AG04449 (cell line): ENCODE results near the gene AP1M1.

ENCODE experiments used
- CTCF ChIA-PET: fragments of 350-600 bp; formaldehyde crosslinking; extraction: SDS; loops from one replicate; lab custom pipeline; 2021; ENCODE audit warnings: antibody characterized with exemption; lab: Yijun Ruan, JAX
- POLR2A ChIA-PET: fragments of 400-600, 350-600 bp; formaldehyde crosslinking; extraction: SDS; loops from one replicate; lab custom pipeline; 2020; ENCODE audit warnings: antibody characterized with exemption, inconsistent platforms; lab: Yijun Ruan, JAX
- DNase-seq: peaks from one replicate; pipeline ENCODE4 v3.0.0-alpha.2; 2010; ENCODE audit warnings: low read depth, low spot score
- H3K4me3 ChIP-seq: 2 replicates; pipeline ENCODE4 v1.5.1; 2011; ENCODE audit warnings: low read depth, mild to moderate bottlenecking, control low read depth, low read length
- TF ChIP-seq, protein P1 (sequence below): IDR thresholded peaks from one replicate; pipeline ENCODE4 v1.5.1; 2011; ENCODE audit warnings: mild to moderate bottlenecking, moderate library complexity, low read length, control low read depth, inconsistent platforms; ENCODE audit not compliant: insufficient read depth; ENCODE audit errors: missing control alignments

The AP1M1 gene

DNA sequence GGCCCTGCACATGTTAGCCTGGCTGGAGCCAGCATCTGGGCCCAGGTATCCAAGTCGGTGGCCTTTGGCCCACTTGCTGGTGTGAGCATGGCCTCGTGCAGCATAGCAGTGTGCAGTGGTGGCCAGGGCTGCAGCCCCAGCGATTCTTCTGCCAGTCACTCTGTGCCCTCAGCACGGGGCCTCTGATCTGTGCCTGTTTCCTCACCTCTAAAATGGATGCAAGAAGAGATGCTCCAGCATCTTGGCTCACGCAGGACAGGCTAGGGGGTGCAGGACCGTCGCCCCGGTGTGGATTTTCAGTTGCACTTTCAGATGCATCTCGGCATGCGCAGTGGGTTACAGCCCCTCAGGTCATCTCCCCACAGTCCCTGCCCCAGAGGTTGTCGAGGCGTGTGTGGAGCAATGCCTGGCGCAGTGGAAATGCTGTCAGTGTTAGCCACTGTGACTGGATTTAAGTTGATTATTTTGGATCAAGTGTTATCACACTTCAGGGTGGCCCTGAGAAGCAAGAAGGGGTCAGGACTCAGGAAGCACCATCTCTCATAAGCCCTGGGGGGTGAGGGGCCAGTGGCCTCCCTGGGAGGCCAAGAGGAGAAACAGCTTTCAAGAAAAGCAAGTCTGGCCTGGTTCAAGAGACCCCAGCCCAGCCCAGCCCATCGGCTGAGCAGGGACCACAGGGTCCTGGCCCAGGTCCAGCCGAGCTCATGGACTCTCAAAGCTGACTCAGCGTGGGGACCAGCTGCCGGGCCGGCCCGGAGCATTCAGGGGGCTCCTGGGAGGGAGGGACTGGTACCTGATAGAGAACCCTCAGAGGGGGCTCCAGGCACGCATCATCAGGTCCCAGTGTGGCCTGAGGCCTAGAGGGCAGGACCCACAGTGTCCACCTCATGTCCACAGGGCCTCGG, 27.8 kb downstream of the AP1M1 start:
- H3K4me3 ChIP-seq, result no peak overlapping the region
- DNase-seq, result no peak
- POLR2A ChIA-PET, result no interaction called here
- CTCF ChIA-PET, result interaction anchor here (0.6 to 2.4 kb wide), 2 partner anchors 10 to 22 kb away, joined by 3 to 6 read pairs; no protein-coding TSS in a partner anchor
- TF ChIP-seq, protein P1, sequence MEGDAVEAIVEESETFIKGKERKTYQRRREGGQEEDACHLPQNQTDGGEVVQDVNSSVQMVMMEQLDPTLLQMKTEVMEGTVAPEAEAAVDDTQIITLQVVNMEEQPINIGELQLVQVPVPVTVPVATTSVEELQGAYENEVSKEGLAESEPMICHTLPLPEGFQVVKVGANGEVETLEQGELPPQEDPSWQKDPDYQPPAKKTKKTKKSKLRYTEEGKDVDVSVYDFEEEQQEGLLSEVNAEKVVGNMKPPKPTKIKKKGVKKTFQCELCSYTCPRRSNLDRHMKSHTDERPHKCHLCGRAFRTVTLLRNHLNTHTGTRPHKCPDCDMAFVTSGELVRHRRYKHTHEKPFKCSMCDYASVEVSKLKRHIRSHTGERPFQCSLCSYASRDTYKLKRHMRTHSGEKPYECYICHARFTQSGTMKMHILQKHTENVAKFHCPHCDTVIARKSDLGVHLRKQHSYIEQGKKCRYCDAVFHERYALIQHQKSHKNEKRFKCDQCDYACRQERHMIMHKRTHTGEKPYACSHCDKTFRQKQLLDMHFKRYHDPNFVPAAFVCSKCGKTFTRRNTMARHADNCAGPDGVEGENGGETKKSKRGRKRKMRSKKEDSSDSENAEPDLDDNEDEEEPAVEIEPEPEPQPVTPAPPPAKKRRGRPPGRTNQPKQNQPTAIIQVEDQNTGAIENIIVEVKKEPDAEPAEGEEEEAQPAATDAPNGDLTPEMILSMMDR, result no peak

DNA sequence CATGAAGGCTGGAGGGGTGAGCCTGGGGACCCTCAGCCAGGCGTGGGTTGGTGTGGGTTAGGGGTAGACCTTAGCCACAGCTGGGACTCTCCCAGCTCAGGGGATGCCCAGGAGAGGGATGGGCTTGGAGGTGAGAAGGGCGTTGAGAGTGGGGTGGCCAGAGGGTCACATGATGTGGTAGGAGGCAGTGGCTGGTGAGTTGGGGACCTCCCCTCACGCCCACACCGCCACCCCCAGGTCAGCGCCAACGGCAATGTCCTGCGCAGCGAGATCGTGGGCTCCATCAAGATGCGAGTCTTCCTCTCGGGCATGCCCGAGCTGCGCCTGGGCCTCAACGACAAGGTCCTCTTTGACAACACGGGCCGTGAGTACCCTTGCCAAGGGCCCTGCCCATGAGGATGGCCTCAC, 28.5 kb downstream of the AP1M1 start:
- TF ChIP-seq, protein P1, result no peak
- no peak overlapping the region for H3K4me3 ChIP-seq
- ChIA-PET CTCF (interaction anchor here (0.6 to 2.4 kb wide), 2 partner anchors 10 to 21 kb away, joined by 3 to 6 read pairs; no protein-coding TSS in a partner anchor), POLR2A (no interaction called here)
- no peak for DNase-seq

DNA sequence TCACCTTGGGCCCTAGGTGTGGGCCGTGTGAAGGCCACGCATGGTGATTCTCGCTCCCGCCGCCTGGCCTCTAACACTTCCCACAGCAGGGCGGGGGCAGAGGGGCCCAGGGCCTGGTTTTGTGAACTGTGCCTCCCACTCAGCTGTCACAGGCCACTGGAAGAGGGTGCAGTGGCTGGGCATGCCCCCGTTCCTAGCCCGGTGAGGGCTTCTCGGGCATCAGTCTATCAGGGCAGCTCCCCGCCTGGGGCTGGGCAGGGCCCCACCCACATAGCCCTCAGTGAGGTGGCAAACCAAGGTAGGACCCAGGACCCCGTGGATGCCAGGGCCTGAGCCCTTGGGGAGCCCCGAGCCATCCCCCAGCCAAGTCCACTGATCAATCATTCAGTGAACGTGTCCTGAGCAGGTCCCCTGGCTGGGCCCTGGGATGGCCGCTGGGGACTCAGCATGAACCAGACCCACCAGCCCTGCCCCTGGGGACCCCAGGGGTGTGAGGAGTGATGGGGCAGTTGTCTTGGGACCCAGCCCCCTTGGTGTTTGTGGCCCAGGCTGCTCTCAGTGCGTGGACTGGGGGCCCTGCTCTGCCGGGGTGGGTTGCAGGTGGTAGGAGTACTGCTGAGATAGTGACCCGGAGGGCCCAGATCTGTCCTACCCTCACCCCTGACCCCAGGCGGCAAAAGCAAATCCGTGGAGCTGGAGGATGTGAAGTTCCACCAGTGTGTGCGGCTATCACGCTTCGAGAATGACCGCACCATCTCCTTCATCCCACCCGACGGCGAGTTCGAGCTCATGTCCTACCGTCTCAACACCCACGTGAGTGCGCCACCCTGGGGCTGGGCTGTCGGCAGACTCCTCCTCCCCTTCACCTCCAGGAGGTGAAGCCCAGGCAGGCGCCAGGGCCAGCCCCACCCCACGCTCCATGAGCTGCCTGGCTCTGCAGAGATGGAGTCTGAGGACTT, 29.4 kb downstream of the AP1M1 start:
- POLR2A ChIA-PET, result no interaction called here
- CTCF ChIA-PET, result interaction anchor here (0.8 to 2.4 kb wide), 4 partner anchors 18 to 185 kb away, joined by 3 to 6 read pairs (median 3); no protein-coding TSS in a partner anchor
- no peak for DNase-seq
- no peak overlapping the region for H3K4me3 ChIP-seq
- TF ChIP-seq, protein P1, result no peak

DNA sequence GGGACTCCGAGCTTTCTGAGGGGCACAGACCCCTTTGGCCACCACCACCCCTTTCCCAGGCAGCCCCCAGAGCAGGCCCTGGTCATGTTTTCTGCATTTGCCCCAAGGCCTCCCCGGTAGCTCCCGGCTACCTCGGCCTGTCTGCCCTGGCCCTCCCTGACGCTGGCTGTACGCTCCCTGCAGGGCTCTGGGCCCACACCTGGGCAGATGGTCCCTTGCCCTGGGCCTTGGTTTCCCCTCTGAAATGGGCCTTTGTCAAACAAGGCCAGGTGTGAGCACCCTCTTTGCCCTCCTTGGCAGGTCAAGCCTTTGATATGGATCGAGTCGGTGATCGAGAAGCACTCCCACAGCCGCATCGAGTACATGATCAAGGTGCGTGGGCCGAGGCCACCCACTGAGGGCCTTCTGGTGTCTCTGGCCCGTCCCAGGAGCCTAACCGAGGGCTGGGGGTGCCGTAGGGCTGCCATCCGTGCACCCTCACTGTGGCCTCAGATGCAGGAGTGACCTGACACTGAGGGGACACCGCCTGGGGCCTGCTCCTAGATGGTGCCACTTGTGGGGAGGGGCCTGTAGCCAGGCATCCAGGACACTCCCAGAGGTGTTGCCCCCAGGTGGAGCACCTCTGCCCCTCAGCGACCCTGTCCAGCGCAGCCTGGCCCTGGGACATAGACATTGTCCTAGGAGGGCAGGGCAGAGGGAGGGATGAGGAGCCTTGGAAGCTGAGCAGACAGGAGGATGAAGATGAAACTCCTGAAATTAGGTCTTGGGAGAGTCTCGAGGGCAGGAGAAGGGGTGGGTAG, 30.3 kb downstream of the AP1M1 start:
- POLR2A ChIA-PET, result no interaction called here
- CTCF ChIA-PET, result interaction anchor here (0.8 to 2.4 kb wide), 4 partner anchors 19 to 186 kb away, joined by 3 to 6 read pairs (median 3); no protein-coding TSS in a partner anchor

DNA sequence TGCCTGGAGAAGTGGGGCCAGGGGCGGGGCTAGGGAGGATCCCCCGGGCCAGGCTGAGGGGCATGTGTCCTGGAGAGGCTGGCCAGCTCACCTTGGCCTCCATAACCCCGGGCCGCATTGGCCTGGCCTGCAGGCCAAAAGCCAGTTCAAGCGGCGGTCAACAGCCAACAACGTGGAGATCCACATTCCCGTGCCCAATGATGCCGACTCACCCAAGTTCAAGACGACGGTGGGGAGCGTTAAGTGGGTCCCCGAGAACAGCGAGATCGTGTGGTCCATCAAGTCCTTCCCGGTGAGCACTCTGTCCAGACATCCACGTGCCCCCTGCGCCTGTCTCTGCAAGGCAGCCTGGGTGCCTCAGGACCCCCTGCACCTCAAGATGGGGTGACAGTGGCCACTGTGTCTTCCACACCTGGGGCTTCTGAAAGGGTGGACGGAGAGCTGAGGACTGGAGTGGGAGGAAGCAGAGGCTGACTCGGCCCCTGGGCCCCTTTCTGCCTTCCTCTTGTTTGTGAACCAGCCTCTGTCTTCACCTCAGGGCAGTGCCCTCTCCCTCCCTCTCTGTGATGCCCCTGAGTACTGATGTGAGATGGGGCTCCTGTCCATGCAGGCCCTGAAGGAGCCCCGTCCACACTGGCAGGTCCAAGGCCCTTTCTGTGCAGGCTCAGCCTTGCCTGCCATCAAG, 31.1 kb downstream of the AP1M1 start:
- TF ChIP-seq, protein P1, result no peak
- no peak overlapping the region for H3K4me3 ChIP-seq
- ChIA-PET POLR2A (no interaction called here), CTCF (interaction anchor here (1.0 to 1.3 kb wide), 4 partner anchors 154 to 188 kb away, joined by 3 to 5 read pairs (median 4); no protein-coding TSS in a partner anchor)
- no peak for DNase-seq

More for the DNA sequence above, 30.3 kb downstream of the AP1M1 start:
- no peak for DNase-seq
- H3K4me3 ChIP-seq, result no peak overlapping the region
- TF ChIP-seq, protein P1, result no peak
